CD14-positive monocyte (primary cell): ENCODE data around the gene TOB1. TPM values are rescaled to one million over a fixed set of nuclear protein-coding genes. Genes with fewer than 3 reads are reported as not detected.

Experiments
- DNase-seq, 3 donors: peaks; one replicate each; pipeline ENCODE4 v3.0.0-alpha.2; 2011 to 2022
- H2AFZ ChIP-seq: 2 replicates; pipeline ENCODE4 v1.6.0; 2012; ENCODE audit warnings: mild to moderate bottlenecking, low read depth, low read length, inconsistent platforms; ENCODE audit not compliant: insufficient read depth, poor library complexity, severe bottlenecking
- H3K27ac ChIP-seq, 2 donors: 1 replicate in 1 of 2; 2 replicates in 1 of 2; pipeline ENCODE4 v1.5.1; 2012 to 2013; ENCODE audit warnings: low read length in 2 of 2, control low read depth in 1 of 2, inconsistent platforms in 1 of 2, low read depth in 1 of 2, mild to moderate bottlenecking in 1 of 2
- H3K27me3 ChIP-seq, 2 donors: one replicate each; pipeline versions ENCODE4 v1.6.0 to v1.6.1; 2011 to 2013; ENCODE audit warnings: low read length in 2 of 2; ENCODE audit not compliant: control insufficient read depth in 2 of 2, insufficient read depth in 2 of 2
- H3K36me3 ChIP-seq, 2 donors: replicated peaks in 1 of 2; 1 replicate in 1 of 2; 2 replicates in 1 of 2; pipeline versions ENCODE4 v1.5.1 to v1.6.1; 2012 to 2013; ENCODE audit warnings: low read length in 2 of 2, control low read depth in 1 of 2, inconsistent platforms in 1 of 2, mild to moderate bottlenecking in 1 of 2; ENCODE audit not compliant: insufficient read depth in 2 of 2, control insufficient read depth in 1 of 2
- H3K4me1 ChIP-seq, 2 donors: 1 replicate in 1 of 2; 2 replicates in 1 of 2; pipeline versions ENCODE4 v1.5.1 to v1.6.1; 2012 to 2013; ENCODE audit warnings: low read length in 2 of 2, control low read depth in 1 of 2, inconsistent platforms in 1 of 2, mild to moderate bottlenecking in 1 of 2, moderate library complexity in 1 of 2; ENCODE audit not compliant: insufficient read depth in 2 of 2, control insufficient read depth in 1 of 2
- H3K4me2 ChIP-seq: replicated peaks from 2 replicates; pipeline ENCODE3; 2012; ENCODE audit warnings: low read length, moderate library complexity, mild to moderate bottlenecking; ENCODE audit not compliant: poor library complexity, severe bottlenecking; ENCODE audit errors: extremely low read depth
- H3K4me3 ChIP-seq, 3 experiments: fragments of 200-600 bp in 1 of 3; sonication (generic) in 1 of 3; replicated peaks in 1 of 3; 1 replicate in 2 of 3; 2 replicates in 1 of 3; pipeline ENCODE4 v1.5.1; 2011 to 2013; ENCODE audit warnings: low read length in 3 of 3, mild to moderate bottlenecking in 3 of 3, control low read depth in 2 of 3, low read depth in 2 of 3, inconsistent platforms in 1 of 3, moderate library complexity in 1 of 3
- H3K79me2 ChIP-seq: 2 replicates; pipeline ENCODE4 v1.6.0; 2012; ENCODE audit warnings: mild to moderate bottlenecking, control low read depth, inconsistent platforms, low read length, moderate library complexity; ENCODE audit not compliant: insufficient read depth
- H3K9ac ChIP-seq: 2 replicates; pipeline ENCODE4 v1.6.0; 2017; ENCODE audit warnings: low read length, mild to moderate bottlenecking; ENCODE audit not compliant: insufficient read depth, poor library complexity, severe bottlenecking
- H3K9me3 ChIP-seq, 2 donors: replicated peaks in 1 of 2; 1 replicate in 1 of 2; 2 replicates in 1 of 2; pipeline versions ENCODE4 v1.5.1 to v1.6.1; 2012 to 2013; ENCODE audit warnings: low read length in 2 of 2, control low read depth in 1 of 2; ENCODE audit not compliant: control insufficient read depth in 1 of 2, insufficient read depth in 1 of 2
- H4K20me1 ChIP-seq: 2 replicates; pipeline ENCODE4 v1.6.0; 2012; ENCODE audit warnings: mild to moderate bottlenecking, low read length, control low read depth, moderate library complexity; ENCODE audit not compliant: insufficient read depth
- H3K27ac Mint-ChIP-seq, 7 donors: one replicate each; pipeline ENCODE4 v1.8.0; 2020; ENCODE audit warnings: mild to moderate bottlenecking in 7 of 7, mixed read lengths in 7 of 7, moderate library complexity in 6 of 7, inconsistent platforms in 2 of 7
- H3K27me3 Mint-ChIP-seq, 3 donors: one replicate each; pipeline ENCODE4 v1.8.0; 2021 to 2022; ENCODE audit warnings: low read depth in 3 of 3, mild to moderate bottlenecking in 3 of 3, mixed read lengths in 3 of 3, moderate library complexity in 3 of 3, inconsistent platforms in 1 of 3
- H3K36me3 Mint-ChIP-seq, 2 donors: one replicate each; pipeline ENCODE4 v1.8.0; 2020; ENCODE audit warnings: mixed read lengths in 2 of 2, inconsistent platforms in 1 of 2, mild to moderate bottlenecking in 1 of 2
- H3K4me1 Mint-ChIP-seq: one replicate; pipeline ENCODE4 v1.8.0; 2020; ENCODE audit warnings: mild to moderate bottlenecking, mixed read lengths
- H3K4me3 Mint-ChIP-seq, 2 donors: one replicate each; pipeline ENCODE4 v1.8.0; 2020; ENCODE audit warnings: mild to moderate bottlenecking in 2 of 2, mixed read lengths in 2 of 2, moderate library complexity in 1 of 2
- H3K9me3 Mint-ChIP-seq, 7 donors: one replicate each; pipeline ENCODE4 v1.8.0; 2020 to 2022; ENCODE audit warnings: mixed read lengths in 7 of 7, mild to moderate bottlenecking in 6 of 7, moderate library complexity in 6 of 7, inconsistent platforms in 2 of 7
- WGBS: methylation state at CpG from one replicate; pipeline ENCODE4 v1.1.5; 2013; ENCODE audit warnings: missing lambda C conversion rate; ENCODE audit not compliant: insufficient coverage; 5-methylcytosine and 5-hydroxymethylcytosine counted together
- intact Hi-C, 2 donors: fragments of 100-400 bp; cut with micrococcal nuclease; formaldehyde crosslinking; loops; one replicate each; pipeline versions ENCODE4 v1.15.0 to v1.15.1; 2023
- polyA plus RNA-seq, 3 donors: library from polyadenylated mRNA; depleted of rRNA in 1 of 3; unstranded in 2 of 3; stranded (reverse) in 1 of 3; fragments of 300-500 nt in 2 of 3; fragments of >200 nt in 1 of 3; fragmentation: Illumina TruSeq in 2 of 3; gene quantifications; 1 replicate in 2 of 3; 2 replicates in 1 of 3; pipeline ENCODE4 v1.2.3, GENCODE V29; 2012 to 2021
- TF ChIP-seq, protein P1 (sequence below): fragments of 200-600 bp; IDR thresholded peaks from one replicate; pipeline ENCODE4 v1.8.0; 2022; ENCODE audit warnings: antibody characterized with exemption, mild to moderate bottlenecking

Gene TOB1
- polyA plus RNA-seq, 3 donors: 18.5 to 107 (median 41.0) TPM

- peaks cover 25 to 27% of the 10 kb centered on the region in 2 donors for H3K36me3 Mint-ChIP-seq
- Histone ChIP-seq H3K27ac (no peak overlapping the region), H3K9me3 (no peaks in the 10 kb centered on the region), H4K20me1 (peaks cover 43% of the 10 kb centered on the region), H3K36me3 (peaks cover 9 to 25% of the 10 kb centered on the region in 2 donors), H3K4me2 (peak overlapping the region; percentile 95), H3K4me3 (peak overlapping the region in 1 of 3 experiments; percentile 97), H3K9ac (no peak overlapping the region), H3K79me2 (peaks cover 40% of the 10 kb centered on the region), H3K4me1 (peaks cover 17 to 42% of the 10 kb centered on the region in 2 donors), H3K27me3 (no peaks in the 10 kb centered on the region), H2AFZ (no peak overlapping the region)
- peaks cover 34% of the 10 kb centered on the region for H3K4me1 Mint-ChIP-seq
- H3K27ac Mint-ChIP-seq: peak overlapping the region in 3 of 7 donors; percentile 9 to 39 (median 31)
- no peaks in the 10 kb centered on the region for H3K9me3 Mint-ChIP-seq
- intact Hi-C loops: loop anchor here (2.0 to 10.0 kb wide), 4 partner anchors 51 to 291 kb away; partner anchors contain the start of genes ANKRD40 (in 1 of the 2) and NME1 (in 1 of the 2)
- WGBS: 92% methylated on average over 7 of the region's 11 CpGs
- H3K27me3 Mint-ChIP-seq: no peaks in the 10 kb centered on the region
- H3K4me3 Mint-ChIP-seq: peak overlapping the region in 1 of 2 donors; percentile 51
- peak; percentile 58 to 61 (median 59) for DNase-seq
- TF ChIP-seq, protein P1, sequence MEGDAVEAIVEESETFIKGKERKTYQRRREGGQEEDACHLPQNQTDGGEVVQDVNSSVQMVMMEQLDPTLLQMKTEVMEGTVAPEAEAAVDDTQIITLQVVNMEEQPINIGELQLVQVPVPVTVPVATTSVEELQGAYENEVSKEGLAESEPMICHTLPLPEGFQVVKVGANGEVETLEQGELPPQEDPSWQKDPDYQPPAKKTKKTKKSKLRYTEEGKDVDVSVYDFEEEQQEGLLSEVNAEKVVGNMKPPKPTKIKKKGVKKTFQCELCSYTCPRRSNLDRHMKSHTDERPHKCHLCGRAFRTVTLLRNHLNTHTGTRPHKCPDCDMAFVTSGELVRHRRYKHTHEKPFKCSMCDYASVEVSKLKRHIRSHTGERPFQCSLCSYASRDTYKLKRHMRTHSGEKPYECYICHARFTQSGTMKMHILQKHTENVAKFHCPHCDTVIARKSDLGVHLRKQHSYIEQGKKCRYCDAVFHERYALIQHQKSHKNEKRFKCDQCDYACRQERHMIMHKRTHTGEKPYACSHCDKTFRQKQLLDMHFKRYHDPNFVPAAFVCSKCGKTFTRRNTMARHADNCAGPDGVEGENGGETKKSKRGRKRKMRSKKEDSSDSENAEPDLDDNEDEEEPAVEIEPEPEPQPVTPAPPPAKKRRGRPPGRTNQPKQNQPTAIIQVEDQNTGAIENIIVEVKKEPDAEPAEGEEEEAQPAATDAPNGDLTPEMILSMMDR: peak; percentile 78
These were observed 2.8 kb downstream of the TOB1 start for GRCh38 chr17:50863221-50863843.

- Histone ChIP-seq H2AFZ (no peak overlapping the region), H3K4me2 (no peak overlapping the region), H4K20me1 (peaks cover 43% of the 10 kb centered on the region), H3K4me3 (no peak overlapping the region), H3K79me2 (peaks cover 40% of the 10 kb centered on the region), H3K9ac (no peak overlapping the region), H3K27ac (no peak overlapping the region), H3K36me3 (peaks cover 9 to 25% of the 10 kb centered on the region in 2 donors), H3K27me3 (no peaks in the 10 kb centered on the region), H3K9me3 (no peaks in the 10 kb centered on the region), H3K4me1 (peaks cover 11 to 28% of the 10 kb centered on the region in 2 donors)
- peaks cover 23% of the 10 kb centered on the region for H3K4me1 Mint-ChIP-seq
- no peaks in the 10 kb centered on the region for H3K9me3 Mint-ChIP-seq
- H3K4me3 Mint-ChIP-seq: no peak overlapping the region
- WGBS: no CpG with 5 or more reads among the region's 7 CpGs
- intact Hi-C loops: loop anchor here (2.0 to 10.0 kb wide), 4 partner anchors 53 to 293 kb away; partner anchors contain the start of genes ANKRD40 (in 1 of the 2) and NME1 (in 1 of the 2)
- H3K27ac Mint-ChIP-seq: no peak overlapping the region
- no peaks in the 10 kb centered on the region for H3K27me3 Mint-ChIP-seq
- no peak for DNase-seq
- peaks cover 25 to 27% of the 10 kb centered on the region in 2 donors for H3K36me3 Mint-ChIP-seq
- TF ChIP-seq, protein P1: no peak
These were observed 4.2 kb downstream of the TOB1 start for GRCh38 chr17:50861822-50862528.
